Endothelial cell of umbilical vein (primary cell): Measurements from ENCODE around the gene CORO2B. TPM values are rescaled to one million over a fixed set of nuclear protein-coding genes. Genes with fewer than 3 reads are reported as not detected.

Source experiments
- BruUV-seq: library from RNA; stranded (reverse); fragments of 400-500 nt; replicated peaks from 2 replicates; lab custom pipeline; 2021; lab: Mats Ljungman, UMichigan
- CTCF ChIA-PET: fragments of 300-600, 350-600 bp; sonication (Branson Sonifier 250); formaldehyde crosslinking; loops from one replicate; lab custom pipeline; 2021; ENCODE audit warnings: antibody characterized with exemption, inconsistent platforms; lab: Charles Lee
- POLR2A ChIA-PET: fragments of 300-600, 350-600 bp; sonication (Branson Sonifier 250); formaldehyde crosslinking; loops from one replicate; lab custom pipeline; 2021; ENCODE audit warnings: antibody characterized with exemption, inconsistent platforms; lab: Charles Lee
- DNase-seq: peaks from one replicate; pipeline ENCODE4 v3.0.0-alpha.2; 2011; ENCODE audit warnings: low read depth, low spot score
- FAIRE-seq: peaks from 2 replicates; lab custom pipeline; 2011; peaks lifted over from hg19 to GRCh38; lab: Jason Lieb, UNC
- H2AFZ ChIP-seq: 2 replicates; pipeline ENCODE4 v1.6.0; 2012; ENCODE audit warnings: low read depth, low read length, control low read depth, inconsistent platforms
- H3K27ac ChIP-seq: 2 replicates; pipeline ENCODE4 v1.5.1; 2011; ENCODE audit warnings: low read depth, mild to moderate bottlenecking, control low read depth, low read length, moderate library complexity; ENCODE audit not compliant: insufficient read depth
- H3K27me3 ChIP-seq, 2 experiments: 2 replicates each; pipeline versions ENCODE4 v1.6.0 to v1.6.1; 2011; ENCODE audit warnings: low read length in 2 of 2, mixed read lengths in 1 of 2; ENCODE audit not compliant: control insufficient read depth in 2 of 2, insufficient read depth in 2 of 2
- H3K36me3 ChIP-seq, 2 experiments: 2 replicates in 1 of 2; 3 replicates in 1 of 2; pipeline ENCODE4 v1.5.1; 2011; ENCODE audit warnings: low read length in 2 of 2, mild to moderate bottlenecking in 1 of 2, moderate library complexity in 1 of 2; ENCODE audit not compliant: control insufficient read depth in 2 of 2, insufficient read depth in 2 of 2; ENCODE audit errors: extremely low read depth in 1 of 2
- H3K4me1 ChIP-seq: 3 replicates; pipeline ENCODE4 v1.5.1; 2011; ENCODE audit warnings: mild to moderate bottlenecking, low read length; ENCODE audit not compliant: control insufficient read depth, insufficient read depth; ENCODE audit errors: extremely low read depth
- H3K4me2 ChIP-seq: 2 replicates; pipeline ENCODE4 v1.6.1; 2011; ENCODE audit warnings: low read length, control low read depth, mixed read lengths; ENCODE audit not compliant: insufficient read depth
- H3K4me3 ChIP-seq, 3 experiments: fragments of 200-600 bp in 1 of 3; sonication (generic), shearing (Covaris generic) in 1 of 3; replicated peaks in 1 of 3; 2 replicates each; pipeline ENCODE4 v1.5.1; 2011 to 2016; ENCODE audit warnings: control low read depth in 3 of 3, low read length in 3 of 3, mild to moderate bottlenecking in 2 of 3, inconsistent platforms in 1 of 3, low read depth in 1 of 3, moderate library complexity in 1 of 3; ENCODE audit not compliant: insufficient read depth in 1 of 3
- H3K79me2 ChIP-seq: 2 replicates; pipeline ENCODE4 v1.6.0; 2012; ENCODE audit warnings: low read length, inconsistent platforms; ENCODE audit not compliant: control insufficient read depth, insufficient read depth
- H3K9ac ChIP-seq: replicated peaks from 2 replicates; pipeline ENCODE3; 2011; ENCODE audit warnings: low read length, control low read depth; ENCODE audit not compliant: insufficient read depth; ENCODE audit errors: extremely low read depth
- H3K9me1 ChIP-seq: replicated peaks from 3 replicates; pipeline ENCODE4 v1.6.0; 2011; ENCODE audit warnings: mild to moderate bottlenecking, low read length; ENCODE audit not compliant: control insufficient read depth, insufficient read depth; ENCODE audit errors: extremely low read depth
- H3K9me3 ChIP-seq: replicated peaks from 2 replicates; pipeline ENCODE4 v1.5.1; 2012; ENCODE audit warnings: low read length, inconsistent platforms; ENCODE audit not compliant: control insufficient read depth, insufficient read depth
- H4K20me1 ChIP-seq: replicated peaks from 2 replicates; pipeline ENCODE3; 2011; ENCODE audit warnings: mild to moderate bottlenecking, low read length; ENCODE audit not compliant: control insufficient read depth, insufficient read depth; ENCODE audit errors: extremely low read depth
- EZH2 ChIP-seq: IDR thresholded peaks from 2 replicates; pipeline ENCODE4 v1.6.1; 2012; ENCODE audit warnings: borderline replicate concordance, low read depth, mild to moderate bottlenecking, moderate library complexity, low read length, inconsistent platforms; ENCODE audit not compliant: severe bottlenecking
- FOS ChIP-seq: IDR thresholded peaks from 2 replicates; pipeline ENCODE4 v1.6.1; 2011; ENCODE audit warnings: mild to moderate bottlenecking, low read length, moderate library complexity, borderline replicate concordance; ENCODE audit not compliant: insufficient read depth
- GATA2 ChIP-seq: IDR thresholded peaks from 2 replicates; pipeline ENCODE4 v1.7.0; 2011; ENCODE audit warnings: low read depth, mild to moderate bottlenecking, moderate library complexity, mixed read lengths, low read length; ENCODE audit not compliant: insufficient read length, insufficient read depth
- JUN ChIP-seq: IDR thresholded peaks from 2 replicates; pipeline ENCODE4 v1.6.1; 2011; ENCODE audit warnings: borderline replicate concordance, low read depth; ENCODE audit not compliant: insufficient read length, insufficient read depth
- MYC ChIP-seq: IDR thresholded peaks from one replicate; pipeline ENCODE4 v1.6.1; 2011; ENCODE audit warnings: mild to moderate bottlenecking, low read depth, low read length
- POLR2A ChIP-seq: IDR thresholded peaks from 2 replicates; pipeline ENCODE4 v1.6.1; 2012; ENCODE audit warnings: low read depth, mild to moderate bottlenecking, control low read depth, low read length
- POLR2AphosphoS5 ChIP-seq: IDR thresholded peaks from 2 replicates; pipeline ENCODE4 v1.6.1; 2012; ENCODE audit warnings: low read depth, mild to moderate bottlenecking, control low read depth, low read length, moderate library complexity; ENCODE audit not compliant: insufficient read depth
- dilution Hi-C: fragments of 300-500 bp; cut with MboI; formaldehyde crosslinking; loops from one replicate; pipeline ENCODE4 v1.15.0; 2019; ENCODE audit warnings: low sequenced_read_pairs; ENCODE audit not compliant: extremely low pct_ligation_motif_present
- intact Hi-C: fragments of 100-400 bp; cut with micrococcal nuclease; formaldehyde crosslinking; loops from one replicate; pipeline ENCODE4 v1.10.0; 2022
- polyA plus RNA-seq, 4 experiments: library from polyadenylated mRNA; depleted of rRNA in 3 of 4; stranded (reverse) in 3 of 4; unstranded in 1 of 4; fragments of >200 nt; gene quantifications; 2 replicates each; pipeline versions ENCODE4 v1.2.1 to v1.2.3, GENCODE V29; 2011 to 2012; ENCODE audit warnings: missing spikeins in 1 of 4
- total RNA-seq: library from RNA; stranded (reverse); gene quantifications from 2 replicates; pipeline ENCODE4 v1.2.3, GENCODE V29; 2021
- TF ChIP-seq, protein P1 (sequence below), 2 donors: IDR thresholded peaks; 1 replicate in 1 of 2; 2 replicates in 1 of 2; pipeline ENCODE4 v1.5.1; 2011; ENCODE audit warnings: low read length in 2 of 2, mild to moderate bottlenecking in 2 of 2, moderate library complexity in 2 of 2, control low read depth in 1 of 2, inconsistent platforms in 1 of 2, low read depth in 1 of 2; ENCODE audit not compliant: insufficient read depth in 1 of 2; ENCODE audit errors: extremely low read depth in 1 of 2
- TF ChIP-seq, protein P2 (sequence below): IDR thresholded peaks from 2 replicates; pipeline ENCODE4 v1.6.1; 2011; ENCODE audit not compliant: insufficient read depth, insufficient read length

Gene CORO2B
- total and polyA plus RNA-seq, 2 donors (not counting 3 experiments of a cell fraction or from before 2014, with no cell fraction given): 2.4 to 3.7 TPM

DNA sequence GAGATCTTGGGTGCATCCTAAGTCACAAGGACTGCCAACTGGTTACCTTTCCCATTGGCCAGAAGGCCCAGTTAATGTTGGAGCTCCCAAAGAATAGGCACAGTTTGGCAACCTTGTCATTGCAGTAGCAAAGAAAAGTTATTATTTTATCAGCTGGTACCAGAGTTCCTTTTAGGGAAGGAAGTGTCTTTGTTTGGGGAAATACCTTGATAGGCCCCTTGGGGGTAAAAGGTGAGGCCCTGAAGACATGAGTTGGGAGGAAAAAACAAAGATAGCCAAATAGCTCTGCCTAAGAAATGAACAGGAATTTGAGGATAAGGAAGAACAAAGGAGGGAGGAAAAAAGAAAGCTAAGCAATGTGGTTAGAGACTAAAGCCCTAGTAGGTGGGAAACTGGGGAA is 156.1 kb downstream of the CORO2B start:
- Histone ChIP-seq H3K27ac (no peak overlapping the region), H2AFZ (no peak overlapping the region), H3K9ac (no peak overlapping the region), H3K9me3 (no peaks in the 10 kb centered on the region), H3K4me3 (no peak overlapping the region), H3K36me3 (no peaks in the 10 kb centered on the region), H3K4me2 (no peak overlapping the region), H4K20me1 (no peaks in the 10 kb centered on the region), H3K4me1 (peaks cover 2% of the 10 kb centered on the region), H3K27me3 (peaks cover 9 to 16% of the 10 kb centered on the region in 2 experiments), H3K9me1 (no peaks in the 10 kb centered on the region), H3K79me2 (no peaks in the 10 kb centered on the region)
- dilution Hi-C loops (no loop called here), intact Hi-C loops (no loop called here)
- no TSS peak for BruUV-seq
- DNase-seq: peak; percentile 51
- TF ChIP-seq, protein P1, sequence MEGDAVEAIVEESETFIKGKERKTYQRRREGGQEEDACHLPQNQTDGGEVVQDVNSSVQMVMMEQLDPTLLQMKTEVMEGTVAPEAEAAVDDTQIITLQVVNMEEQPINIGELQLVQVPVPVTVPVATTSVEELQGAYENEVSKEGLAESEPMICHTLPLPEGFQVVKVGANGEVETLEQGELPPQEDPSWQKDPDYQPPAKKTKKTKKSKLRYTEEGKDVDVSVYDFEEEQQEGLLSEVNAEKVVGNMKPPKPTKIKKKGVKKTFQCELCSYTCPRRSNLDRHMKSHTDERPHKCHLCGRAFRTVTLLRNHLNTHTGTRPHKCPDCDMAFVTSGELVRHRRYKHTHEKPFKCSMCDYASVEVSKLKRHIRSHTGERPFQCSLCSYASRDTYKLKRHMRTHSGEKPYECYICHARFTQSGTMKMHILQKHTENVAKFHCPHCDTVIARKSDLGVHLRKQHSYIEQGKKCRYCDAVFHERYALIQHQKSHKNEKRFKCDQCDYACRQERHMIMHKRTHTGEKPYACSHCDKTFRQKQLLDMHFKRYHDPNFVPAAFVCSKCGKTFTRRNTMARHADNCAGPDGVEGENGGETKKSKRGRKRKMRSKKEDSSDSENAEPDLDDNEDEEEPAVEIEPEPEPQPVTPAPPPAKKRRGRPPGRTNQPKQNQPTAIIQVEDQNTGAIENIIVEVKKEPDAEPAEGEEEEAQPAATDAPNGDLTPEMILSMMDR (IDR thresholded peaks at IDR 0.05; ENCODE audit: extremely low read depth in 1 of 2, insufficient read depth in 1 of 2, low read depth in 1 of 2, low read length in 2 of 2): no peak
- TF ChIP-seq JUN: no peak
- TF ChIP-seq POLR2AphosphoS5: no peak
- no peak for TF ChIP-seq GATA2
- no peak for TF ChIP-seq FOS
- no peak for TF ChIP-seq MYC
- TF ChIP-seq POLR2A: no peak
- no peak for TF ChIP-seq EZH2
- TF ChIP-seq, protein P2, sequence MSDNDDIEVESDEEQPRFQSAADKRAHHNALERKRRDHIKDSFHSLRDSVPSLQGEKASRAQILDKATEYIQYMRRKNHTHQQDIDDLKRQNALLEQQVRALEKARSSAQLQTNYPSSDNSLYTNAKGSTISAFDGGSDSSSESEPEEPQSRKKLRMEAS: no peak
- POLR2A ChIA-PET: interaction anchor here (0.6 kb wide), 1 partner anchor 28 kb away, joined by 9 read pairs; no protein-coding TSS in a partner anchor
- CTCF ChIA-PET: interaction anchor here (0.7 to 3.4 kb wide), 8 partner anchors 14 to 185 kb away, joined by 3 to 22 read pairs (median 3); no protein-coding TSS in a partner anchor
- no peak for FAIRE-seq
